Mucosa of rectum (tissue), 2 donors: ENCODE results near the gene RNF25.
A peak's percentile ranks its signal among the peaks of the same experiment; 100 is the strongest.
"Not testable (repeated sequence)": the region's sequence is repeated elsewhere in the genome, so short reads cannot be mapped to it uniquely, and the experiment has no call there.

Experiments used
- H3K27ac ChIP-seq, 2 donors: one replicate each; pipeline ENCODE4 v1.7.0; 2013; ENCODE audit warnings: inconsistent platforms in 2 of 2, low read depth in 2 of 2, low read length in 2 of 2
- H3K27me3 ChIP-seq, 2 donors: one replicate each; pipeline ENCODE4 v1.7.0; 2013; ENCODE audit warnings: low read length in 2 of 2; ENCODE audit not compliant: control insufficient read depth in 2 of 2, insufficient read depth in 2 of 2
- H3K36me3 ChIP-seq, 2 donors: one replicate each; pipeline ENCODE4 v1.7.0; 2013; ENCODE audit warnings: low read length in 2 of 2; ENCODE audit not compliant: control insufficient read depth in 2 of 2, insufficient read depth in 2 of 2
- H3K4me1 ChIP-seq, 2 donors: one replicate each; pipeline ENCODE4 v1.7.0; 2013; ENCODE audit warnings: low read length in 2 of 2, mild to moderate bottlenecking in 1 of 2; ENCODE audit not compliant: control insufficient read depth in 2 of 2, insufficient read depth in 2 of 2
- H3K4me3 ChIP-seq, 2 donors: one replicate each; pipeline ENCODE4 v1.7.0; 2013; ENCODE audit warnings: low read length in 2 of 2
- H3K9ac ChIP-seq, 2 donors: one replicate each; pipeline ENCODE4 v1.7.0; 2013; ENCODE audit warnings: low read length in 2 of 2, low read depth in 1 of 2, mild to moderate bottlenecking in 1 of 2
- H3K9me3 ChIP-seq, 2 donors: one replicate each; pipeline ENCODE4 v1.7.0; 2013; ENCODE audit warnings: low read length in 2 of 2; ENCODE audit not compliant: control insufficient read depth in 2 of 2
- donor health status: healthy.
- donor health status: Normal muscosa, but diverticular disease.

RNF25 gene

GRCh38 chr2:218710687-218711549, 39.1 kb upstream of the RNF25 start, which contains the start of gene TTLL4:
TTLL4 (plus strand) TSS chr2:218710835; CDS start chr2:218737677, 26,842 bp downstream.
- H3K9ac ChIP-seq = peak within 1 kb of the TSS; percentile 81 to 87
- no peaks in the 10 kb centered on the region for H3K9me3 ChIP-seq
- no peaks in the 10 kb centered on the region for H3K27me3 ChIP-seq
- H3K27ac ChIP-seq = peak within 1 kb of the TSS; percentile 76 to 88
- no peaks in the 10 kb centered on the region for H3K36me3 ChIP-seq
- H3K4me1 ChIP-seq = peaks cover 3 to 6% of the 10 kb centered on the region in 2 donors
- H3K4me3 ChIP-seq = peak within 1 kb of the TSS; percentile 82 to 90

- Histone ChIP-seq H3K4me3 (peak overlapping the region in 1 of 2 donors; percentile 58), H3K36me3 (no peaks in the 10 kb centered on the region), H3K27me3 (no peaks in the 10 kb centered on the region), H3K4me1 (peaks cover 3 to 6% of the 10 kb centered on the region in 2 donors), H3K9me3 (no peaks in the 10 kb centered on the region), H3K9ac (no peak overlapping the region), H3K27ac (no peak overlapping the region)
These were observed 38.5 kb upstream of the RNF25 start for GRCh38 chr2:218710334-218710686.

GRCh38 chr2:218709908-218710307, 38.1 kb upstream of the RNF25 start:
- H3K36me3 ChIP-seq = no peaks in the 10 kb centered on the region
- no peaks in the 10 kb centered on the region for H3K27me3 ChIP-seq
- no peak overlapping the region for H3K4me3 ChIP-seq
- peaks cover 3 to 6% of the 10 kb centered on the region in 2 donors for H3K4me1 ChIP-seq
- no peak overlapping the region for H3K9ac ChIP-seq
- H3K27ac ChIP-seq = no peak overlapping the region
- no peaks in the 10 kb centered on the region for H3K9me3 ChIP-seq

- Histone ChIP-seq H3K4me3 (no peak overlapping the region), H3K9me3 (no peaks in the 10 kb centered on the region), H3K4me1 (peaks cover 3 to 6% of the 10 kb centered on the region in 2 donors), H3K9ac (no peak overlapping the region), H3K27ac (no peak overlapping the region), H3K36me3 (no peaks in the 10 kb centered on the region), H3K27me3 (no peaks in the 10 kb centered on the region)
These were observed 36.3 kb upstream of the RNF25 start for GRCh38 chr2:218708086-218708485.

GRCh38 chr2:218703341-218703740, 31.5 kb upstream of the RNF25 start:
- Histone ChIP-seq H3K27ac (no peak overlapping the region), H3K36me3 (peaks cover 0 to 6% of the 10 kb centered on the region in 2 donors), H3K4me1 (no peaks in the 10 kb centered on the region), H3K9me3 (no peaks in the 10 kb centered on the region), H3K4me3 (no peak overlapping the region), H3K9ac (no peak overlapping the region), H3K27me3 (no peaks in the 10 kb centered on the region)

GRCh38 chr2:218701806-218702205, 30.0 kb upstream of the RNF25 start:
- Histone ChIP-seq H3K36me3 (peaks cover 6 to 9% of the 10 kb centered on the region in 2 donors), H3K9me3 (no peaks in the 10 kb centered on the region), H3K4me3 (no peak overlapping the region), H3K27ac (no peak overlapping the region), H3K9ac (no peak overlapping the region), H3K4me1 (no peaks in the 10 kb centered on the region), H3K27me3 (no peaks in the 10 kb centered on the region)

GRCh38 chr2:218698885-218699284, 27.1 kb upstream of the RNF25 start:
- Histone ChIP-seq H3K9ac (no peak overlapping the region), H3K4me3 (no peak overlapping the region), H3K27me3 (no peaks in the 10 kb centered on the region), H3K9me3 (no peaks in the 10 kb centered on the region), H3K36me3 (peaks cover 19% of the 10 kb centered on the region in 2 donors), H3K27ac (no peak overlapping the region), H3K4me1 (no peaks in the 10 kb centered on the region)

GRCh38 chr2:218694405-218695145, 22.8 kb upstream of the RNF25 start:
- Histone ChIP-seq H3K27me3 (no peaks in the 10 kb centered on the region), H3K4me1 (no peaks in the 10 kb centered on the region), H3K36me3 (peaks cover 40 to 44% of the 10 kb centered on the region in 2 donors), H3K4me3 (no peak overlapping the region), H3K27ac (no peak overlapping the region), H3K9me3 (no peaks in the 10 kb centered on the region), H3K9ac (no peak overlapping the region)

- Histone ChIP-seq H3K4me1 (no peaks in the 10 kb centered on the region), H3K36me3 (peaks cover 30 to 39% of the 10 kb centered on the region in 2 donors)
These were observed 19.4 kb upstream of the RNF25 start for GRCh38 chr2:218691234-218691633.

GRCh38 chr2:218687400-218688060, 15.7 kb upstream of the RNF25 start:
- not testable (repeated sequence) for H3K4me1 ChIP-seq, H3K4me3 ChIP-seq, H3K9me3 ChIP-seq, H3K27me3 ChIP-seq, H3K27ac ChIP-seq, H3K9ac ChIP-seq
- peaks cover 25 to 26% of the 10 kb centered on the region in 2 donors for H3K36me3 ChIP-seq

More at GRCh38 chr2:218691234-218691633, 19.4 kb upstream of the RNF25 start:
- no peak overlapping the region for H3K9ac ChIP-seq
- H3K4me3 ChIP-seq = no peak overlapping the region
- no peaks in the 10 kb centered on the region for H3K27me3 ChIP-seq
- no peak overlapping the region for H3K27ac ChIP-seq
- H3K9me3 ChIP-seq = no peaks in the 10 kb centered on the region
